HL-60 (cell line): ENCODE measurements around the gene DNAL1.

Source experiments
- CTCF ChIP-seq: IDR thresholded peaks from one replicate; pipeline ENCODE4 v1.5.1; 2011; ENCODE audit warnings: low read length, control low read depth, inconsistent platforms; ENCODE audit not compliant: insufficient read depth
- GABPA ChIP-seq: IDR thresholded peaks from 2 replicates; pipeline ENCODE4 v1.6.1; 2012; ENCODE audit warnings: low read depth
- POLR2AphosphoS5 ChIP-seq: IDR thresholded peaks from 2 replicates; pipeline ENCODE4 v1.6.1; 2012; ENCODE audit warnings: low read depth
- REST ChIP-seq: IDR thresholded peaks from 2 replicates; pipeline ENCODE4 v1.6.1; 2012; ENCODE audit warnings: low read depth; ENCODE audit not compliant: insufficient replicate concordance
- SPI1 ChIP-seq: IDR thresholded peaks from 2 replicates; pipeline ENCODE4 v1.6.1; 2012; ENCODE audit warnings: low read depth, mild to moderate bottlenecking, borderline replicate concordance

- no peak for TF ChIP-seq CTCF
- no peak for TF ChIP-seq POLR2AphosphoS5
- no peak for TF ChIP-seq GABPA
- no peak for TF ChIP-seq REST
- no peak for TF ChIP-seq SPI1
Observed at GRCh38 chr14:73602994-73603393, 41.8 kb upstream of the DNAL1 start.
